ENCODE results near the gene HSPA12B. TPM values are rescaled to one million over a fixed set of nuclear protein-coding genes. Genes with fewer than 3 reads are reported as not detected.

Gene HSPA12B
- total RNA-seq, 1 experiment from 2014 or later, result 6.3 TPM

GRCh38 chr20:3794701-3795420 lies 62.4 kb downstream of the HSPA12B start:
- H3K4me1 Mint-ChIP-seq, result peaks cover 38% of the 10 kb centered on the region
- H3K36me3 Mint-ChIP-seq, result no peaks in the 10 kb centered on the region
- peak overlapping the region; percentile 82 for H3K4me3 Mint-ChIP-seq
- CTCF ChIA-PET, result interaction anchor here (0.7 to 2.8 kb wide), 4 partner anchors 9 to 25 kb away, joined by 4 to 29 read pairs (median 8); partner anchors contain the start of genes AP5S1, CENPB and SPEF1
- ATAC-seq (no peak), DNase-seq (ENCODE audit: low spot score) (no peak)
- H3K9me3 Mint-ChIP-seq, result no peaks in the 10 kb centered on the region
- H3K27ac Mint-ChIP-seq, result no peak overlapping the region
- TF ChIP-seq TEAD1 (CRISPR knock-in tag; IDR thresholded peaks at IDR 0.05) (no peak), HMGXB4 (CRISPR knock-in tag; IDR thresholded peaks at IDR 0.05) (no peak), ZNF263 (CRISPR knock-in tag; IDR thresholded peaks at IDR 0.05; ENCODE audit: low read depth) (no peak), MLX (CRISPR knock-in tag; IDR thresholded peaks at IDR 0.05) (no peak), EMX1 (CRISPR knock-in tag; IDR thresholded peaks at IDR 0.05) (no peak), MAX (CRISPR knock-in tag; IDR thresholded peaks at IDR 0.05) (no peak), ZBTB43 (CRISPR knock-in tag; IDR thresholded peaks at IDR 0.05) (no peak), SP1 (CRISPR knock-in tag; conservative IDR thresholded peaks at IDR 0.05) (no peak), NR1H2 (CRISPR knock-in tag; IDR thresholded peaks at IDR 0.05) (no peak), ZNF121 (CRISPR knock-in tag; IDR thresholded peaks at IDR 0.05) (no peak), ELF4 (CRISPR knock-in tag; IDR thresholded peaks at IDR 0.05; ENCODE audit: low read depth) (no peak), ESRRA (CRISPR knock-in tag; IDR thresholded peaks at IDR 0.05; ENCODE audit: borderline replicate concordance) (no peak), FOXK1 (CRISPR knock-in tag; IDR thresholded peaks at IDR 0.05) (no peak), JAZF1 (CRISPR knock-in tag; IDR thresholded peaks at IDR 0.05) (no peak), NFYB (CRISPR knock-in tag; conservative IDR thresholded peaks at IDR 0.05; ENCODE audit: low read depth) (no peak), KAT7 (CRISPR knock-in tag; IDR thresholded peaks at IDR 0.05; ENCODE audit: borderline replicate concordance) (no peak), SOX15 (CRISPR knock-in tag; IDR thresholded peaks at IDR 0.05) (no peak)
- TF ChIP-seq, protein P1, sequence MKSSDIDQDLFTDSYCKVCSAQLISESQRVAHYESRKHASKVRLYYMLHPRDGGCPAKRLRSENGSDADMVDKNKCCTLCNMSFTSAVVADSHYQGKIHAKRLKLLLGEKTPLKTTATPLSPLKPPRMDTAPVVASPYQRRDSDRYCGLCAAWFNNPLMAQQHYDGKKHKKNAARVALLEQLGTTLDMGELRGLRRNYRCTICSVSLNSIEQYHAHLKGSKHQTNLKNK (CRISPR knock-in tag; IDR thresholded peaks at IDR 0.05), result no peak
- TF ChIP-seq, protein P2, sequence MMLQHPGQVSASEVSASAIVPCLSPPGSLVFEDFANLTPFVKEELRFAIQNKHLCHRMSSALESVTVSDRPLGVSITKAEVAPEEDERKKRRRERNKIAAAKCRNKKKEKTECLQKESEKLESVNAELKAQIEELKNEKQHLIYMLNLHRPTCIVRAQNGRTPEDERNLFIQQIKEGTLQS (CRISPR knock-in tag; conservative IDR thresholded peaks at IDR 0.05), result no peak
- TF ChIP-seq, protein P3, sequence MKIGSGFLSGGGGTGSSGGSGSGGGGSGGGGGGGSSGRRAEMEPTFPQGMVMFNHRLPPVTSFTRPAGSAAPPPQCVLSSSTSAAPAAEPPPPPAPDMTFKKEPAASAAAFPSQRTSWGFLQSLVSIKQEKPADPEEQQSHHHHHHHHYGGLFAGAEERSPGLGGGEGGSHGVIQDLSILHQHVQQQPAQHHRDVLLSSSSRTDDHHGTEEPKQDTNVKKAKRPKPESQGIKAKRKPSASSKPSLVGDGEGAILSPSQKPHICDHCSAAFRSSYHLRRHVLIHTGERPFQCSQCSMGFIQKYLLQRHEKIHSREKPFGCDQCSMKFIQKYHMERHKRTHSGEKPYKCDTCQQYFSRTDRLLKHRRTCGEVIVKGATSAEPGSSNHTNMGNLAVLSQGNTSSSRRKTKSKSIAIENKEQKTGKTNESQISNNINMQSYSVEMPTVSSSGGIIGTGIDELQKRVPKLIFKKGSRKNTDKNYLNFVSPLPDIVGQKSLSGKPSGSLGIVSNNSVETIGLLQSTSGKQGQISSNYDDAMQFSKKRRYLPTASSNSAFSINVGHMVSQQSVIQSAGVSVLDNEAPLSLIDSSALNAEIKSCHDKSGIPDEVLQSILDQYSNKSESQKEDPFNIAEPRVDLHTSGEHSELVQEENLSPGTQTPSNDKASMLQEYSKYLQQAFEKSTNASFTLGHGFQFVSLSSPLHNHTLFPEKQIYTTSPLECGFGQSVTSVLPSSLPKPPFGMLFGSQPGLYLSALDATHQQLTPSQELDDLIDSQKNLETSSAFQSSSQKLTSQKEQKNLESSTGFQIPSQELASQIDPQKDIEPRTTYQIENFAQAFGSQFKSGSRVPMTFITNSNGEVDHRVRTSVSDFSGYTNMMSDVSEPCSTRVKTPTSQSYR (CRISPR knock-in tag; IDR thresholded peaks at IDR 0.05), result no peak
- POLR2A ChIA-PET, result no interaction called here
- H3K27me3 Mint-ChIP-seq (ENCODE audit: low read depth), result peaks cover 12% of the 10 kb centered on the region; the same call in 1 of the 2 replicates
